HEK293 (cell line): ENCODE results near the gene SHC4.
A peak's percentile ranks its signal among the peaks of the same experiment; 100 is the strongest.

Source experiments
- CTCF ChIA-PET: fragments of 350-600 bp; formaldehyde crosslinking; extraction: SDS; loops from one replicate; lab custom pipeline; 2021; ENCODE audit warnings: antibody characterized with exemption; lab: Yijun Ruan, JAX
- POLR2A ChIA-PET: fragments of 300-600 bp; formaldehyde crosslinking; extraction: SDS; loops from one replicate; lab custom pipeline; 2020; ENCODE audit warnings: antibody characterized with exemption, inconsistent platforms; lab: Yijun Ruan, JAX
- H3K27ac ChIP-seq: fragments of 200-500 bp; sonication (Bioruptor generic); 2 replicates; pipeline ENCODE4 v1.5.1; 2014; ENCODE audit warnings: low read depth, low read length, control low read depth, inconsistent platforms; ENCODE audit errors: extremely low read depth
- H3K36me3 ChIP-seq, 2 experiments: fragments of 200-500 bp in 1 of 2; sonication (Bioruptor generic) in 1 of 2; 1 replicate in 1 of 2; 2 replicates in 1 of 2; pipeline ENCODE4 v1.5.1; 2014 to 2017; ENCODE audit warnings: inconsistent platforms in 2 of 2, low read length in 2 of 2; ENCODE audit not compliant: control insufficient read depth in 2 of 2, insufficient read depth in 1 of 2
- H3K4me1 ChIP-seq: fragments of 200-500 bp; sonication (Bioruptor generic); 2 replicates; pipeline ENCODE4 v1.5.1; 2014; ENCODE audit warnings: mild to moderate bottlenecking, low read length, inconsistent platforms; ENCODE audit not compliant: control insufficient read depth, insufficient read depth
- H3K4me3 ChIP-seq: 2 replicates; pipeline ENCODE4 v1.5.1; 2011; ENCODE audit warnings: low read depth, mild to moderate bottlenecking, control low read depth, low read length, moderate library complexity
- H3K9me3 ChIP-seq: fragments of 200-500 bp; sonication (Bioruptor generic); 2 replicates; pipeline ENCODE4 v1.5.1; 2014; ENCODE audit warnings: low read depth, low read length, inconsistent platforms; ENCODE audit not compliant: control insufficient read depth, insufficient read depth
- EGR2 ChIP-seq: fragments of 450-650 bp; formaldehyde crosslinking; IDR thresholded peaks from 2 replicates; pipeline ENCODE4 v1.5.1; 2016; ENCODE audit warnings: low read depth, missing biosample characterization, missing genetic modification characterization
- GLIS1 ChIP-seq: fragments of 450-650 bp; formaldehyde crosslinking; IDR thresholded peaks from 2 replicates; pipeline ENCODE4 v1.5.1; 2016; ENCODE audit warnings: missing biosample characterization, missing genetic modification characterization
- HOXD13 ChIP-seq: sonication (generic); formaldehyde crosslinking; IDR thresholded peaks from 2 replicates; pipeline ENCODE4 v1.8.0; 2022; ENCODE audit warnings: missing genetic modification reagents, borderline replicate concordance
- KLF16 ChIP-seq: fragments of 450-650 bp; formaldehyde crosslinking; IDR thresholded peaks from 2 replicates; pipeline ENCODE4 v1.5.1; 2017; ENCODE audit warnings: missing biosample characterization, missing genetic modification characterization
- SCRT2 ChIP-seq: fragments of 450-650 bp; formaldehyde crosslinking; IDR thresholded peaks from 2 replicates; pipeline ENCODE4 v1.5.1; 2016; ENCODE audit warnings: missing biosample characterization, missing genetic modification characterization
- YY2 ChIP-seq: fragments of 450-650 bp; formaldehyde crosslinking; IDR thresholded peaks from 2 replicates; pipeline ENCODE4 v1.5.1; 2016; ENCODE audit warnings: missing biosample characterization, missing genetic modification characterization
- ZBTB20 ChIP-seq: fragments of 450-650 bp; formaldehyde crosslinking; IDR thresholded peaks from 2 replicates; pipeline ENCODE4 v1.5.1; 2016; ENCODE audit warnings: missing biosample characterization, missing genetic modification characterization
- ZBTB49 ChIP-seq: fragments of 450-650 bp; formaldehyde crosslinking; IDR thresholded peaks from 2 replicates; pipeline ENCODE4 v1.5.1; 2016; ENCODE audit warnings: missing biosample characterization, missing genetic modification characterization, low read depth
- ZNF114 ChIP-seq: fragments of 450-650 bp; formaldehyde crosslinking; IDR thresholded peaks from 2 replicates; pipeline ENCODE4 v1.5.0; 2017; ENCODE audit warnings: missing biosample characterization, missing genetic modification characterization
- ZNF169 ChIP-seq: fragments of 450-650 bp; formaldehyde crosslinking; IDR thresholded peaks from 2 replicates; pipeline ENCODE4 v1.5.1; 2016; ENCODE audit warnings: missing biosample characterization, missing genetic modification characterization
- ZNF175 ChIP-seq: fragments of 450-650 bp; formaldehyde crosslinking; IDR thresholded peaks from 2 replicates; pipeline ENCODE4 v1.5.1; 2016; ENCODE audit warnings: missing biosample characterization, missing genetic modification characterization
- ZNF2 ChIP-seq: fragments of 450-650 bp; formaldehyde crosslinking; IDR thresholded peaks from 2 replicates; pipeline ENCODE4 v1.5.1; 2016; ENCODE audit warnings: missing biosample characterization, missing genetic modification characterization
- ZNF266 ChIP-seq: fragments of 450-650 bp; formaldehyde crosslinking; IDR thresholded peaks from 2 replicates; pipeline ENCODE4 v1.5.1; 2016; ENCODE audit warnings: missing biosample characterization, missing genetic modification characterization, low read depth
- ZNF274 ChIP-seq, 2 experiments: fragments of 200-500 bp in 1 of 2; fragments of 450-650 bp in 1 of 2; sonication (Bioruptor generic) in 1 of 2; formaldehyde crosslinking in 1 of 2; IDR thresholded peaks; 2 replicates each; pipeline versions ENCODE4 v1.5.1 to v1.6.1; 2014 to 2016; ENCODE audit warnings: borderline replicate concordance in 1 of 2, inconsistent platforms in 1 of 2, low read length in 1 of 2, missing biosample characterization in 1 of 2, missing genetic modification characterization in 1 of 2
- ZNF280D ChIP-seq: fragments of 450-650 bp; formaldehyde crosslinking; IDR thresholded peaks from 2 replicates; pipeline ENCODE4 v1.5.1; 2016; ENCODE audit warnings: missing biosample characterization, missing genetic modification characterization
- ZNF341 ChIP-seq: fragments of 450-650 bp; formaldehyde crosslinking; IDR thresholded peaks from 2 replicates; pipeline ENCODE4; 2016; ENCODE audit warnings: low read depth, missing biosample characterization, missing genetic modification characterization
- ZNF350 ChIP-seq: fragments of 450-650 bp; formaldehyde crosslinking; IDR thresholded peaks from 2 replicates; pipeline ENCODE4 v1.5.0; 2017; ENCODE audit warnings: missing biosample characterization, mild to moderate bottlenecking, missing genetic modification characterization
- ZNF560 ChIP-seq: fragments of 450-650 bp; formaldehyde crosslinking; IDR thresholded peaks from 2 replicates; pipeline ENCODE4 v1.5.1; 2017; ENCODE audit warnings: missing biosample characterization, missing genetic modification characterization, borderline replicate concordance
- ZNF626 ChIP-seq: fragments of 450-650 bp; sonication (Bioruptor Pico); formaldehyde crosslinking; IDR thresholded peaks from 2 replicates; pipeline ENCODE4 v1.5.1; 2018; ENCODE audit warnings: missing biosample characterization, missing genetic modification characterization, inconsistent platforms
- TF ChIP-seq, protein P1 (sequence below): fragments of 450-650 bp; formaldehyde crosslinking; IDR thresholded peaks from 2 replicates; pipeline ENCODE4 v1.5.1; 2017; ENCODE audit warnings: missing biosample characterization, missing genetic modification characterization
- TF ChIP-seq, protein P2 (sequence below): fragments of 450-650 bp; formaldehyde crosslinking; IDR thresholded peaks from 2 replicates; pipeline ENCODE4 v1.5.1; 2016; ENCODE audit warnings: missing biosample characterization, missing genetic modification characterization

Gene SHC4

DNA sequence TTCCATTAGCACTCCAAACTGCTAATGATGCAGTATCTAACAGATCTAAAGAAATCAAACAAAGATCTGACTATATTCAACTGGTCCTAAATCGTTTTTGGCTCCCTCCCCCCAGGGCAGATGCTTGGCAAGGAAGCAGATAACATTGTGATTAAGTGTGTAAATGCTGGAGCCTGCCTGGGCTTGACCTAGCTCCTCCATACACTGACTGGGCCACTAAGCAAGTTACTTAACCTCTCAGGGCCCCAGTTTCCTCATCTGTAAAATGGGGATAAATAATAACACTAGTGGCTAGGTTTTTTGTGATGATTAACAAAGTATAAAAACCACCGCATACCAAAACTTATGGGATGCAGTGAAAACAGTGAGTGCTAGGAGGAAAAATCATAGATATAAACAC is 76.6 kb downstream of the SHC4 start:
- H3K36me3 ChIP-seq: no peaks in the 10 kb centered on the region
- POLR2A ChIA-PET: no interaction called here
- H3K9me3 ChIP-seq: no peaks in the 10 kb centered on the region
- TF ChIP-seq ZNF560 (tag by site-specific recombination) (no peak), ZNF114 (tag by site-specific recombination) (no peak), ZNF169 (no peak), YY2 (tag by site-specific recombination) (no peak)
- H3K4me1 ChIP-seq: no peaks in the 10 kb centered on the region
- no peak overlapping the region for H3K4me3 ChIP-seq
- no peak overlapping the region for H3K27ac ChIP-seq
- CTCF ChIA-PET: no interaction called here

DNA sequence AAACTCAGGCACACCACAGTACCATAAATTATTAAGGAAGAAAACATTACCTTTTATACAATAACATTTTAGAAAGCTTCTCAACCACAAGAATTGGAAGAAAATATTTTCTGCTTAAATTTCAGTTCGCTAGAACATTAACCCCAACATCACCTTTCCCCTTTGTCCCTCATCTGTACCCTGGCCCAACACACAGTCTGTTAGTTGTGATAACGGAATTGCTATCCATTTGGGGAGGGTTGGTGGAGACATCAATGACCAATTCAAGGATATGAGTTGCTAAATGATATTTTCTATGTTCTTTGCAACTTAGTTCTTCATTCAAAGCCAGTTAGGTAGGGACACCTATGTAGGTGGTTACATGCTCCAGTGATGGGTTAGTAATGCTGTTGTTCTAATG is 80.0 kb downstream of the SHC4 start:
- Histone ChIP-seq H3K4me3 (no peak overlapping the region), H3K36me3 (no peaks in the 10 kb centered on the region), H3K9me3 (no peaks in the 10 kb centered on the region), H3K4me1 (no peaks in the 10 kb centered on the region), H3K27ac (no peak overlapping the region)
- TF ChIP-seq ZNF274 (IDR thresholded peaks at IDR 0.05; ENCODE audit: low read length) (no peak), ZNF274 (tag by site-specific recombination; IDR thresholded peaks at IDR 0.05; ENCODE audit: borderline replicate concordance) (no peak), GLIS1 (tag by site-specific recombination) (no peak), ZNF626 (no peak), ZNF114 (tag by site-specific recombination) (no peak), KLF16 (tag by site-specific recombination) (no peak), ZNF350 (tag by site-specific recombination) (no peak), ZBTB20 (tag by site-specific recombination) (no peak)
- TF ChIP-seq, protein P1, sequence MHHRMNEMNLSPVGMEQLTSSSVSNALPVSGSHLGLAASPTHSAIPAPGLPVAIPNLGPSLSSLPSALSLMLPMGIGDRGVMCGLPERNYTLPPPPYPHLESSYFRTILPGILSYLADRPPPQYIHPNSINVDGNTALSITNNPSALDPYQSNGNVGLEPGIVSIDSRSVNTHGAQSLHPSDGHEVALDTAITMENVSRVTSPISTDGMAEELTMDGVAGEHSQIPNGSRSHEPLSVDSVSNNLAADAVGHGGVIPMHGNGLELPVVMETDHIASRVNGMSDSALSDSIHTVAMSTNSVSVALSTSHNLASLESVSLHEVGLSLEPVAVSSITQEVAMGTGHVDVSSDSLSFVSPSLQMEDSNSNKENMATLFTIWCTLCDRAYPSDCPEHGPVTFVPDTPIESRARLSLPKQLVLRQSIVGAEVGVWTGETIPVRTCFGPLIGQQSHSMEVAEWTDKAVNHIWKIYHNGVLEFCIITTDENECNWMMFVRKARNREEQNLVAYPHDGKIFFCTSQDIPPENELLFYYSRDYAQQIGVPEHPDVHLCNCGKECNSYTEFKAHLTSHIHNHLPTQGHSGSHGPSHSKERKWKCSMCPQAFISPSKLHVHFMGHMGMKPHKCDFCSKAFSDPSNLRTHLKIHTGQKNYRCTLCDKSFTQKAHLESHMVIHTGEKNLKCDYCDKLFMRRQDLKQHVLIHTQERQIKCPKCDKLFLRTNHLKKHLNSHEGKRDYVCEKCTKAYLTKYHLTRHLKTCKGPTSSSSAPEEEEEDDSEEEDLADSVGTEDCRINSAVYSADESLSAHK (tag by site-specific recombination): no peak
- TF ChIP-seq, protein P2, sequence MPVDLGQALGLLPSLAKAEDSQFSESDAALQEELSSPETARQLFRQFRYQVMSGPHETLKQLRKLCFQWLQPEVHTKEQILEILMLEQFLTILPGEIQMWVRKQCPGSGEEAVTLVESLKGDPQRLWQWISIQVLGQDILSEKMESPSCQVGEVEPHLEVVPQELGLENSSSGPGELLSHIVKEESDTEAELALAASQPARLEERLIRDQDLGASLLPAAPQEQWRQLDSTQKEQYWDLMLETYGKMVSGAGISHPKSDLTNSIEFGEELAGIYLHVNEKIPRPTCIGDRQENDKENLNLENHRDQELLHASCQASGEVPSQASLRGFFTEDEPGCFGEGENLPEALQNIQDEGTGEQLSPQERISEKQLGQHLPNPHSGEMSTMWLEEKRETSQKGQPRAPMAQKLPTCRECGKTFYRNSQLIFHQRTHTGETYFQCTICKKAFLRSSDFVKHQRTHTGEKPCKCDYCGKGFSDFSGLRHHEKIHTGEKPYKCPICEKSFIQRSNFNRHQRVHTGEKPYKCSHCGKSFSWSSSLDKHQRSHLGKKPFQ (tag by site-specific recombination): no peak
- POLR2A ChIA-PET: no interaction called here
- CTCF ChIA-PET: interaction anchor here (1.0 kb wide), 1 partner anchor 92 kb away, joined by 4 read pairs; no protein-coding TSS in a partner anchor

GRCh38 chr15:48880070-48880634 is 83.6 kb downstream of the SHC4 start:
- Histone ChIP-seq H3K9me3 (no peaks in the 10 kb centered on the region), H3K4me1 (no peaks in the 10 kb centered on the region), H3K36me3 (no peaks in the 10 kb centered on the region), H3K4me3 (peak overlapping the region; percentile 1; the same call in 1 of the 2 replicates), H3K27ac (no peak overlapping the region)
- CTCF ChIA-PET: interaction anchor here (1.0 to 2.1 kb wide), 2 partner anchors 11 to 96 kb away, joined by 3 to 8 read pairs; no protein-coding TSS in a partner anchor
- POLR2A ChIA-PET: no interaction called here
- TF ChIP-seq ZNF2 (tag by site-specific recombination) (no peak), EGR2 (tag by site-specific recombination) (0 out of 2 replicates have a peak, but pooled peaks have one; percentile 22), ZNF341 (no peak), HOXD13 (CRISPR knock-in tag) (no peak), SCRT2 (tag by site-specific recombination) (peak; percentile 32; the same call in 1 of the 2 replicates), ZBTB49 (no peak), ZNF175 (tag by site-specific recombination) (no peak), ZNF169 (no peak), ZNF266 (tag by site-specific recombination) (no peak), ZNF280D (tag by site-specific recombination) (no peak)
